SK-N-SH treated with all-trans-retinoic acid at 6 μM for 48 hours (cell line): ENCODE data around the gene RABGAP1.

Experiments
- ATAC-seq: fragments of 200-7000 bp; cut with Tn5 transposase; 3 replicates; pipeline ENCODE4 v1.9.1; 2020; ENCODE audit warnings: mild to moderate bottlenecking, moderate library complexity
- ARNTL ChIP-seq: fragments of 450-650 bp; formaldehyde crosslinking; IDR thresholded peaks from 2 replicates; pipeline ENCODE4 v1.5.0; 2020; ENCODE audit warnings: low read depth, mild to moderate bottlenecking, moderate library complexity, borderline replicate concordance
- BACH2 ChIP-seq: fragments of 250-450 bp; sonication (Bioruptor Pico); IDR thresholded peaks from 2 replicates; pipeline ENCODE4 v1.9.0; 2021; ENCODE audit warnings: mild to moderate bottlenecking, borderline replicate concordance
- CSDC2 ChIP-seq: fragments of 250-450 bp; sonication (Bioruptor Pico); IDR thresholded peaks from 2 replicates; pipeline ENCODE4 v1.5.0; 2020; ENCODE audit warnings: mild to moderate bottlenecking, moderate library complexity
- ESRRG ChIP-seq: fragments of 250-450 bp; sonication (Bioruptor Pico); IDR thresholded peaks from 2 replicates; pipeline ENCODE4 v1.6.1; 2021; ENCODE audit warnings: mild to moderate bottlenecking
- GLIS3 ChIP-seq: fragments of 250-450 bp; sonication (Bioruptor Pico); IDR thresholded peaks from 2 replicates; pipeline ENCODE4 v1.5.0; 2020; ENCODE audit warnings: mild to moderate bottlenecking, moderate library complexity
- ISL1 ChIP-seq: fragments of 250-450 bp; sonication (Bioruptor Pico); IDR thresholded peaks from 2 replicates; pipeline ENCODE4 v2.1.2; 2022; ENCODE audit warnings: mild to moderate bottlenecking, moderate library complexity
- OSR1 ChIP-seq: fragments of 250-450 bp; sonication (Bioruptor Pico); IDR thresholded peaks from 2 replicates; pipeline ENCODE4 v1.8.0; 2022; ENCODE audit warnings: moderate library complexity, mild to moderate bottlenecking, inconsistent platforms
- PPARA ChIP-seq: fragments of 250-450 bp; sonication (Bioruptor Pico); IDR thresholded peaks from 2 replicates; pipeline ENCODE4 v1.5.0; 2020; ENCODE audit warnings: mild to moderate bottlenecking, borderline replicate concordance
- RARB ChIP-seq: fragments of 250-450 bp; sonication (Bioruptor Pico); IDR thresholded peaks from 2 replicates; pipeline ENCODE4 v1.8.0; 2021; ENCODE audit warnings: mild to moderate bottlenecking, moderate library complexity
- SNAI2 ChIP-seq: fragments of 250-450 bp; sonication (Bioruptor Pico); IDR thresholded peaks from 2 replicates; pipeline ENCODE4 v1.5.0; 2020; ENCODE audit warnings: mild to moderate bottlenecking, moderate library complexity
- TOX ChIP-seq: fragments of 250-450 bp; sonication (Bioruptor Pico); IDR thresholded peaks from 2 replicates; pipeline ENCODE4 v1.8.0; 2021; ENCODE audit warnings: mild to moderate bottlenecking, moderate library complexity, borderline replicate concordance
- ZC3H10 ChIP-seq: fragments of 250-450 bp; sonication (Bioruptor Pico); IDR thresholded peaks from 2 replicates; pipeline ENCODE4 v1.5.1; 2021; ENCODE audit warnings: mild to moderate bottlenecking, moderate library complexity
- ZFP3 ChIP-seq: fragments of 250-450 bp; sonication (Bioruptor Pico); IDR thresholded peaks from 2 replicates; pipeline ENCODE4 v1.5.0; 2020; ENCODE audit warnings: mild to moderate bottlenecking, moderate library complexity
- ZFP30 ChIP-seq: fragments of 450-650 bp; formaldehyde crosslinking; IDR thresholded peaks from 2 replicates; pipeline ENCODE4 v1.5.0; 2022; ENCODE audit warnings: mild to moderate bottlenecking, moderate library complexity
- ZNF565 ChIP-seq: fragments of 450-650 bp; formaldehyde crosslinking; conservative IDR thresholded peaks from 2 replicates; pipeline ENCODE4 v1.5.0; 2020; ENCODE audit warnings: low read depth, mild to moderate bottlenecking, moderate library complexity
- ZNF70 ChIP-seq: fragments of 450-650 bp; formaldehyde crosslinking; IDR thresholded peaks from 2 replicates; pipeline ENCODE4 v1.5.0; 2020; ENCODE audit warnings: mild to moderate bottlenecking, moderate library complexity
- TF ChIP-seq, protein P1 (sequence below): fragments of 250-450 bp; sonication (Bioruptor Pico); IDR thresholded peaks from 2 replicates; pipeline ENCODE4 v1.8.0; 2020; ENCODE audit warnings: mild to moderate bottlenecking, moderate library complexity, borderline replicate concordance
- TF ChIP-seq, protein P2 (sequence below): fragments of 250-450 bp; sonication (Bioruptor Pico); IDR thresholded peaks from 2 replicates; pipeline ENCODE4 v1.5.0; 2020; ENCODE audit warnings: mild to moderate bottlenecking, moderate library complexity
- TF ChIP-seq, protein P3 (sequence below): fragments of 250-450 bp; sonication (Bioruptor Pico); IDR thresholded peaks from 2 replicates; pipeline ENCODE4 v1.5.1; 2021; ENCODE audit warnings: mild to moderate bottlenecking, moderate library complexity
- TF ChIP-seq, protein P4 (sequence below): fragments of 250-450 bp; sonication (Bioruptor Pico); IDR thresholded peaks from 2 replicates; pipeline ENCODE4 v1.5.1; 2020; ENCODE audit warnings: low read depth, mild to moderate bottlenecking, moderate library complexity
- TF ChIP-seq, protein P5 (sequence below): fragments of 250-450 bp; sonication (Bioruptor Pico); IDR thresholded peaks from 2 replicates; pipeline ENCODE4 v1.8.0; 2021; ENCODE audit warnings: low read depth, mild to moderate bottlenecking, moderate library complexity, borderline replicate concordance

The RABGAP1 gene

DNA sequence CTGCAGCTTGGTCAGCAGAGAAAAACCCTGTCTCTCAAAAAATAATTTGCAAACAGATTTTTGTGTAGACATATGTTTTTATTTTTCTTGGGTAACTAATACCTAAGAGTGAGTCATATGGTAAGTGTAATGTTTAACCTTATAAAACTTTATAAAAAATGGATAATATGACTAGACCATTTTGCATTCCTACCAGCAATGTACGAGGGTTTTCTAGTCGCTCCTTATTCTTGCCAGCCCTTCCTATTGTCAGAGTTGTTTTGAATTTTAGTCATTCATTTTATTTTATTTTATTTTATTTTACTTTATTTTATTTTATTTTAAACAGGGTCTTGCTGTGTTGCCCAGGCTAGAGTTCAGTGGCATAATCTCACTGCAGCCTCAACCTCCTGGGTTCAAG, 37.8 kb downstream of the RABGAP1 start:
- ATAC-seq: peak; percentile 61

DNA sequence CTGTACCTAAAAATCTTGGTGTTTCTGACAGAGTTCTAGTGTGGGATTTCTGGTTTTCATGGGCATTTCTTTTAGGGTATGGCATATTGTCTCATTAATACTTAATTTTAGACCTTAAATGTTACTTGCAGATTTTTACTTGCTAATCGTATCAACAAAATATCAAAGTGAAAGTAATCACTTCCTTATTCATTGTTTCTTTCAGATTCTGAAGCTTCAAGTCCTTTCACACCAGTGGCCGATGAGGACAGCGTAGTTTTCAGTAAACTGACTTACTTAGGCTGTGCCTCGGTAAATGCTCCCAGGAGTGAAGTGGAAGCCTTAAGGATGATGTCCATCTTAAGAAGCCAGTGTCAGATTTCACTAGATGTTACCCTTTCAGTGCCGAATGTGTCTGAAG, 45.2 kb downstream of the RABGAP1 start:
- TF ChIP-seq, protein P1, sequence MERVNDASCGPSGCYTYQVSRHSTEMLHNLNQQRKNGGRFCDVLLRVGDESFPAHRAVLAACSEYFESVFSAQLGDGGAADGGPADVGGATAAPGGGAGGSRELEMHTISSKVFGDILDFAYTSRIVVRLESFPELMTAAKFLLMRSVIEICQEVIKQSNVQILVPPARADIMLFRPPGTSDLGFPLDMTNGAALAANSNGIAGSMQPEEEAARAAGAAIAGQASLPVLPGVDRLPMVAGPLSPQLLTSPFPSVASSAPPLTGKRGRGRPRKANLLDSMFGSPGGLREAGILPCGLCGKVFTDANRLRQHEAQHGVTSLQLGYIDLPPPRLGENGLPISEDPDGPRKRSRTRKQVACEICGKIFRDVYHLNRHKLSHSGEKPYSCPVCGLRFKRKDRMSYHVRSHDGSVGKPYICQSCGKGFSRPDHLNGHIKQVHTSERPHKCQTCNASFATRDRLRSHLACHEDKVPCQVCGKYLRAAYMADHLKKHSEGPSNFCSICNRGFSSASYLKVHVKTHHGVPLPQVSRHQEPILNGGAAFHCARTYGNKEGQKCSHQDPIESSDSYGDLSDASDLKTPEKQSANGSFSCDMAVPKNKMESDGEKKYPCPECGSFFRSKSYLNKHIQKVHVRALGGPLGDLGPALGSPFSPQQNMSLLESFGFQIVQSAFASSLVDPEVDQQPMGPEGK (CRISPR knock-in tag): no peak
- no peak for TF ChIP-seq SNAI2 (CRISPR knock-in tag)
- TF ChIP-seq ARNTL (CRISPR knock-in tag): no peak
- TF ChIP-seq, protein P2, sequence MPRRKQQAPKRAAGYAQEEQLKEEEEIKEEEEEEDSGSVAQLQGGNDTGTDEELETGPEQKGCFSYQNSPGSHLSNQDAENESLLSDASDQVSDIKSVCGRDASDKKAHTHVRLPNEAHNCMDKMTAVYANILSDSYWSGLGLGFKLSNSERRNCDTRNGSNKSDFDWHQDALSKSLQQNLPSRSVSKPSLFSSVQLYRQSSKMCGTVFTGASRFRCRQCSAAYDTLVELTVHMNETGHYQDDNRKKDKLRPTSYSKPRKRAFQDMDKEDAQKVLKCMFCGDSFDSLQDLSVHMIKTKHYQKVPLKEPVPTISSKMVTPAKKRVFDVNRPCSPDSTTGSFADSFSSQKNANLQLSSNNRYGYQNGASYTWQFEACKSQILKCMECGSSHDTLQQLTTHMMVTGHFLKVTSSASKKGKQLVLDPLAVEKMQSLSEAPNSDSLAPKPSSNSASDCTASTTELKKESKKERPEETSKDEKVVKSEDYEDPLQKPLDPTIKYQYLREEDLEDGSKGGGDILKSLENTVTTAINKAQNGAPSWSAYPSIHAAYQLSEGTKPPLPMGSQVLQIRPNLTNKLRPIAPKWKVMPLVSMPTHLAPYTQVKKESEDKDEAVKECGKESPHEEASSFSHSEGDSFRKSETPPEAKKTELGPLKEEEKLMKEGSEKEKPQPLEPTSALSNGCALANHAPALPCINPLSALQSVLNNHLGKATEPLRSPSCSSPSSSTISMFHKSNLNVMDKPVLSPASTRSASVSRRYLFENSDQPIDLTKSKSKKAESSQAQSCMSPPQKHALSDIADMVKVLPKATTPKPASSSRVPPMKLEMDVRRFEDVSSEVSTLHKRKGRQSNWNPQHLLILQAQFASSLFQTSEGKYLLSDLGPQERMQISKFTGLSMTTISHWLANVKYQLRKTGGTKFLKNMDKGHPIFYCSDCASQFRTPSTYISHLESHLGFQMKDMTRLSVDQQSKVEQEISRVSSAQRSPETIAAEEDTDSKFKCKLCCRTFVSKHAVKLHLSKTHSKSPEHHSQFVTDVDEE: no peak
- TF ChIP-seq BACH2 (CRISPR knock-in tag): no peak
- ATAC-seq: no peak

More for the DNA sequence above, 37.8 kb downstream of the RABGAP1 start:
- TF ChIP-seq OSR1 (CRISPR knock-in tag): no peak
- no peak for TF ChIP-seq BACH2 (CRISPR knock-in tag)
- TF ChIP-seq ZFP30 (CRISPR knock-in tag): no peak

DNA sequence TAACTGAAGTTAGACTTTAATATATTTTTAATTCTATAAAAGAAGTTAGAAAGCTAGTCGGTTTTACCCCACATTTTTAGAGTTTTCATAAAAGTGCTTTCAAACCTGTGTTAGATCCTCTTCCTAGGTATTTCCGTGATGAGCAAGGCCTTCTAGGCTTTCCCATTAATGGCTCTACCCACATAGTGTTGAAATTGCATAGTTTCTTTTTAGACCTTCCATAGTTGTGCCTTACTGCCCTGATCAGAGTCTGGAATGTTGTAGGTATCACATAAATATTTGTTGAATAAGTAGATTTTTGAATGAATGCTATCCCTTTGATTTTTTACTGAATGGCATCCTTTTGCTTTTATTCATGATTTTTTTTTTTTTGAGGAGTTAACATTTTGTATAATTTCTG, 47.3 kb downstream of the RABGAP1 start:
- ATAC-seq: no peak
- TF ChIP-seq BACH2 (CRISPR knock-in tag): no peak
- no peak for TF ChIP-seq TOX (CRISPR knock-in tag)
- TF ChIP-seq, protein P3, sequence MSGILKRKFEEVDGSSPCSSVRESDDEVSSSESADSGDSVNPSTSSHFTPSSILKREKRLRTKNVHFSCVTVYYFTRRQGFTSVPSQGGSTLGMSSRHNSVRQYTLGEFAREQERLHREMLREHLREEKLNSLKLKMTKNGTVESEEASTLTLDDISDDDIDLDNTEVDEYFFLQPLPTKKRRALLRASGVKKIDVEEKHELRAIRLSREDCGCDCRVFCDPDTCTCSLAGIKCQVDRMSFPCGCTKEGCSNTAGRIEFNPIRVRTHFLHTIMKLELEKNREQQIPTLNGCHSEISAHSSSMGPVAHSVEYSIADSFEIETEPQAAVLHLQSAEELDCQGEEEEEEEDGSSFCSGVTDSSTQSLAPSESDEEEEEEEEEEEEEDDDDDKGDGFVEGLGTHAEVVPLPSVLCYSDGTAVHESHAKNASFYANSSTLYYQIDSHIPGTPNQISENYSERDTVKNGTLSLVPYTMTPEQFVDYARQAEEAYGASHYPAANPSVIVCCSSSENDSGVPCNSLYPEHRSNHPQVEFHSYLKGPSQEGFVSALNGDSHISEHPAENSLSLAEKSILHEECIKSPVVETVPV (CRISPR knock-in tag): no peak
- no peak for TF ChIP-seq ZNF70 (CRISPR knock-in tag)
- no peak for TF ChIP-seq ZC3H10 (CRISPR knock-in tag)
- TF ChIP-seq, protein P4, sequence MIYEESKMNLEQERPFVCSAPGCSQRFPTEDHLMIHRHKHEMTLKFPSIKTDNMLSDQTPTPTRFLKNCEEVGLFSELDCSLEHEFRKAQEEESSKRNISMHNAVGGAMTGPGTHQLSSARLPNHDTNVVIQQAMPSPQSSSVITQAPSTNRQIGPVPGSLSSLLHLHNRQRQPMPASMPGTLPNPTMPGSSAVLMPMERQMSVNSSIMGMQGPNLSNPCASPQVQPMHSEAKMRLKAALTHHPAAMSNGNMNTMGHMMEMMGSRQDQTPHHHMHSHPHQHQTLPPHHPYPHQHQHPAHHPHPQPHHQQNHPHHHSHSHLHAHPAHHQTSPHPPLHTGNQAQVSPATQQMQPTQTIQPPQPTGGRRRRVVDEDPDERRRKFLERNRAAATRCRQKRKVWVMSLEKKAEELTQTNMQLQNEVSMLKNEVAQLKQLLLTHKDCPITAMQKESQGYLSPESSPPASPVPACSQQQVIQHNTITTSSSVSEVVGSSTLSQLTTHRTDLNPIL: no peak
- TF ChIP-seq ZNF565 (CRISPR knock-in tag): no peak
- TF ChIP-seq RARB (CRISPR knock-in tag): no peak
- TF ChIP-seq ZFP30 (CRISPR knock-in tag): no peak
- TF ChIP-seq, protein P5, sequence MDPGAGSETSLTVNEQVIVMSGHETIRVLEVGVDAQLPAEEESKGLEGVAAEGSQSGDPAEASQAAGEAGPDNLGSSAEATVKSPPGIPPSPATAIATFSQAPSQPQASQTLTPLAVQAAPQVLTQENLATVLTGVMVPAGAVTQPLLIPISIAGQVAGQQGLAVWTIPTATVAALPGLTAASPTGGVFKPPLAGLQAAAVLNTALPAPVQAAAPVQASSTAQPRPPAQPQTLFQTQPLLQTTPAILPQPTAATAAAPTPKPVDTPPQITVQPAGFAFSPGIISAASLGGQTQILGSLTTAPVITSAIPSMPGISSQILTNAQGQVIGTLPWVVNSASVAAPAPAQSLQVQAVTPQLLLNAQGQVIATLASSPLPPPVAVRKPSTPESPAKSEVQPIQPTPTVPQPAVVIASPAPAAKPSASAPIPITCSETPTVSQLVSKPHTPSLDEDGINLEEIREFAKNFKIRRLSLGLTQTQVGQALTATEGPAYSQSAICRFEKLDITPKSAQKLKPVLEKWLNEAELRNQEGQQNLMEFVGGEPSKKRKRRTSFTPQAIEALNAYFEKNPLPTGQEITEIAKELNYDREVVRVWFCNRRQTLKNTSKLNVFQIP (CRISPR knock-in tag): no peak
- TF ChIP-seq SNAI2 (CRISPR knock-in tag): no peak
- TF ChIP-seq GLIS3 (CRISPR knock-in tag): no peak
- no peak for TF ChIP-seq PPARA (CRISPR knock-in tag)
- TF ChIP-seq OSR1 (CRISPR knock-in tag): no peak
- TF ChIP-seq ZFP3 (CRISPR knock-in tag): no peak
- TF ChIP-seq ESRRG (CRISPR knock-in tag): no peak
- no peak for TF ChIP-seq CSDC2 (CRISPR knock-in tag)
- TF ChIP-seq ARNTL (CRISPR knock-in tag): no peak
- TF ChIP-seq ISL1 (CRISPR knock-in tag): no peak
